Uterus (tissue), 4 donors: ENCODE results near the gene IQUB. TPM values are rescaled to one million over a fixed set of nuclear protein-coding genes. Genes with fewer than 3 reads are reported as not detected.

ENCODE experiments used
- DNase-seq, 2 donors: peaks; one replicate each; pipeline ENCODE4 v3.0.0-alpha.2; 2019 to 2020
- H3K27ac ChIP-seq, 2 donors: fragments of 200-600 bp; sonication (generic); 1 replicate in 1 of 2; 2 replicates in 1 of 2; pipeline ENCODE4 v1.5.1; 2016 to 2018
- H3K27me3 ChIP-seq, 2 donors: fragments of 200-600 bp; sonication (generic); one replicate each; pipeline ENCODE4 v1.5.1; 2018 to 2019; ENCODE audit warnings: control low read depth in 1 of 2
- H3K36me3 ChIP-seq, 2 donors: fragments of 200-600 bp; sonication (generic); one replicate each; pipeline ENCODE4 v1.5.1; 2019; ENCODE audit warnings: control low read depth in 1 of 2
- H3K4me1 ChIP-seq, 2 donors: fragments of 200-600 bp; sonication (generic); one replicate each; pipeline ENCODE4 v1.5.1; 2018 to 2019; ENCODE audit warnings: control low read depth in 1 of 2
- H3K4me3 ChIP-seq, 2 donors: fragments of 200-600 bp; sonication (generic); 1 replicate in 1 of 2; 2 replicates in 1 of 2; pipeline ENCODE4 v1.5.1; 2018 to 2019; ENCODE audit warnings: mild to moderate bottlenecking in 1 of 2
- H3K9me3 ChIP-seq, 2 donors: fragments of 200-600 bp; sonication (generic); one replicate each; pipeline ENCODE4 v1.5.1; 2019; ENCODE audit warnings: control low read depth in 1 of 2
- CTCF ChIP-seq, 4 experiments: fragments of 200-600 bp in 2 of 4; fragments of 450-650 bp in 2 of 4; sonication (generic) in 2 of 4; IDR thresholded peaks; one replicate each; pipeline ENCODE4 v1.5.1; 2016 to 2019; ENCODE audit warnings: antibody characterized with exemption in 4 of 4, mild to moderate bottlenecking in 2 of 4, moderate library complexity in 1 of 4
- POLR2A ChIP-seq, 2 donors: fragments of 450-650 bp; IDR thresholded peaks; one replicate each; pipeline ENCODE4 v1.6.1; 2016; ENCODE audit warnings: antibody characterized with exemption in 2 of 2, mild to moderate bottlenecking in 1 of 2, moderate library complexity in 1 of 2
- intact Hi-C: fragments of 100-400 bp; cut with DNase I; formaldehyde crosslinking; loops from one replicate; pipeline ENCODE4 v1.15.1; 2023; ENCODE audit warnings: low total_unique reads
- total RNA-seq, 4 donors: library from RNA; depleted of rRNA in 3 of 4; stranded (reverse); fragments of >200 nt in 3 of 4; gene quantifications; one replicate each; pipeline versions ENCODE4 v1.1.0 to v1.2.4, GENCODE V29; 2014 to 2023
- donor health status: DM: yes; HTN: yes; CAD: no.

Gene IQUB
- total RNA-seq, 4 donors from 2014 or later: 2.4 to 9.9 (median 6.1) TPM; not detected in 1

DNA sequence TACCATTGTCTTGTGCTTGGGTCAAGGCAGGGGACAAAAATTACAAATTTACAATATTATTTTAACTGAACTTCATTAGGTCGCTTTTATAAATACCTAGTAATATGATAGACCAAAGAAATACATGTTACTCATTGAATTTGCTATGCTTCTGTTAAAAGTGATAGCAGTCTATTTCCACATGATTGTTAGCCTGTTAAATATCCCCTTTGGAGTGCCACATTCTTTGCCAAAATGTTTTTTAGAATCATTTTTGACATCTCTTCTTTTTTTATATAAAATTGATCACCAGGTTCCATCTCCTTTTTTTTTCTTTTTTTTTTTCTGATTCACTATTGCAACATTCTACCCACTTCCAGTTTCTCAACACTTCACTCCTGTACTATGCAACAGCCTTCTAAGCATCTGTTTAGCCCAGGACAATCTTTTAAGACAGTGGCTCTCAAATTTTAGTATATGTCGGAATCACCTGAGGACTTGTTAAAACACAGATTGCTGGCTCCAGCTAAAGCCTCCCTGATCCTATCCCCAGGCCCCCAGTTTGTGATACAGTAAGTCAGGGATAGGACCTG lies 39.6 kb upstream of the IQUB start:
- no peak for TF ChIP-seq CTCF (IDR thresholded peaks at IDR 0.05)
- no peak for TF ChIP-seq POLR2A (IDR thresholded peaks at IDR 0.05)
- Histone ChIP-seq H3K27me3 (no peaks in the 10 kb centered on the region), H3K4me3 (no peak overlapping the region), H3K9me3 (no peaks in the 10 kb centered on the region), H3K36me3 (no peaks in the 10 kb centered on the region), H3K4me1 (no peaks in the 10 kb centered on the region), H3K27ac (no peak overlapping the region)
- DNase-seq: no peak
- intact Hi-C loops: no loop called here

DNA sequence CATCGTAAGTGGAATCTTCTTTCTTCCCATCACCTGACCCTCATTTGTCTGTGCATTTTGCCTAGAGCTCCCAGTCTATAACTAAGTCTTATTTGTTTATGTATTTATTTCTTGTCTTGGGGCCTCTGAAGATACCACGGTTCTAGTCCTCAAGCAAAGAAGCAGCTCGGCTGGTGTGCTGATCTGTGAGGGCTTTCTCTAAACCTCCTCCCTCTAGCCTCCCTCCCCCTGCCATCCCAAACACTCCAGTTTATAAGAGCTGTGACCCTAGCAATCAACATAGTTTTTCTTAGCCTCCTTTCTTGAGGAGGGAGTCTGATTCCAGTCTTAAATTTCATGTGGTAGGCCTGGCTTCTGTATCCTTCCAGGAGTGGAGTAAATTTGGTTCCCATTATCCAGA lies 38.9 kb upstream of the IQUB start:
- Histone ChIP-seq H3K27me3 (no peaks in the 10 kb centered on the region), H3K36me3 (no peaks in the 10 kb centered on the region), H3K27ac (no peak overlapping the region), H3K4me1 (no peaks in the 10 kb centered on the region), H3K4me3 (no peak overlapping the region), H3K9me3 (no peaks in the 10 kb centered on the region)
- intact Hi-C loops: no loop called here
- DNase-seq: no peak
- no peak for TF ChIP-seq CTCF (IDR thresholded peaks at IDR 0.05)
- TF ChIP-seq POLR2A (IDR thresholded peaks at IDR 0.05): no peak

DNA sequence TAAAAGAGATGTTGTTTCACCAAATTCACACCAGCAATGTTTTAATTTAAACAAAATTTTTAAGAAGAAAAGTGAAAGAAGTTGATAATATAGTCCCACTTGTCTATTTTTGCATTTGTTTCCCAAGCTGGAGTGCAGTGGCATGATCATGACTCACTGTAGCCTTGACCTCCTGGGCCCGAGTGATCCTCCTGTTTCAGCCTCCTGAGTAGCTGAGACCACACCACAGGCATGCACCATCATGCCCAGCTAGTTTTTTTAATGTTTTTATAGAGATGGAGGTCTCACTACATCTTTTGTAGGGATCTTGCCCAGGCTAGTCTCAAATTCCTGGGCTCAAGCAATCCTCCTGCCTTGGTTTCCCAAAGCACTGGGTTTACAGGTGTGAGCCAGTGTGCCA lies 37.3 kb upstream of the IQUB start:
- TF ChIP-seq POLR2A (IDR thresholded peaks at IDR 0.05) (no peak), CTCF (IDR thresholded peaks at IDR 0.05) (no peak)
- intact Hi-C loops: no loop called here
- Histone ChIP-seq H3K4me1 (no peaks in the 10 kb centered on the region), H3K27ac (no peak overlapping the region), H3K36me3 (no peaks in the 10 kb centered on the region), H3K4me3 (no peak overlapping the region), H3K27me3 (no peaks in the 10 kb centered on the region), H3K9me3 (no peaks in the 10 kb centered on the region)
- DNase-seq: no peak

- H3K27me3 ChIP-seq: no peaks in the 10 kb centered on the region
- DNase-seq: no peak
- no peak overlapping the region for H3K27ac ChIP-seq
- no peaks in the 10 kb centered on the region for H3K4me1 ChIP-seq
- H3K4me3 ChIP-seq: no peak overlapping the region
- H3K9me3 ChIP-seq: no peaks in the 10 kb centered on the region
- no peaks in the 10 kb centered on the region for H3K36me3 ChIP-seq
- intact Hi-C loops: no loop called here
- TF ChIP-seq CTCF (IDR thresholded peaks at IDR 0.05) (no peak), POLR2A (IDR thresholded peaks at IDR 0.05) (no peak)
Observed at GRCh38 chr7:123571187-123571586, 36.8 kb upstream of the IQUB start.

GRCh38 chr7:123570390-123571182 lies 36.2 kb upstream of the IQUB start:
- no peaks in the 10 kb centered on the region for H3K4me1 ChIP-seq
- DNase-seq: no peak
- no peaks in the 10 kb centered on the region for H3K27me3 ChIP-seq
- H3K4me3 ChIP-seq: no peak overlapping the region
- no peaks in the 10 kb centered on the region for H3K36me3 ChIP-seq
- H3K27ac ChIP-seq: no peak overlapping the region
- H3K9me3 ChIP-seq: no peaks in the 10 kb centered on the region
- TF ChIP-seq CTCF (IDR thresholded peaks at IDR 0.05) (no peak), POLR2A (IDR thresholded peaks at IDR 0.05) (no peak)
- intact Hi-C loops: no loop called here
